ENCODE data around the gene IZUMO1. TPM values are rescaled to one million over a fixed set of nuclear protein-coding genes. Genes with fewer than 3 reads are reported as not detected.

Gene IZUMO1
- total and polyA plus RNA-seq, 2 of the 13 experiments (the other 11 are each of a cell fraction or from before 2014, with no cell fraction given), result 0.07 to 0.22 TPM

- TF ChIP-seq TCF7 (IDR thresholded peaks at IDR 0.05; ENCODE audit: low read depth) (peak; percentile 59), PITX1 (CRISPR knock-in tag; IDR thresholded peaks at IDR 0.05) (no peak), IRX3 (CRISPR knock-in tag; IDR thresholded peaks at IDR 0.05; ENCODE audit: borderline replicate concordance, low read depth) (no peak), CEBPB (IDR thresholded peaks at IDR 0.05; ENCODE audit: borderline replicate concordance, low read depth, low read length) (0 out of 2 replicates have a peak, but pooled peaks have one; percentile 20), NR3C1 (CRISPR knock-in tag; IDR thresholded peaks at IDR 0.05) (no peak), FLYWCH1 (CRISPR knock-in tag; IDR thresholded peaks at IDR 0.05) (no peak), ATF7-NPFF (CRISPR knock-in tag; IDR thresholded peaks at IDR 0.05; ENCODE audit: low read depth) (no peak), AGO2 (optimal IDR thresholded peaks at IDR 0.05; ENCODE audit: low read depth, low read length) (no peak), ZBTB7B (CRISPR knock-in tag; IDR thresholded peaks at IDR 0.05) (no peak), ZBTB38 (CRISPR knock-in tag; IDR thresholded peaks at IDR 0.05) (no peak), ZNF570 (CRISPR knock-in tag; IDR thresholded peaks at IDR 0.05; ENCODE audit: borderline replicate concordance) (no peak), ZFX (CRISPR knock-in tag; IDR thresholded peaks at IDR 0.05; ENCODE audit: low read depth) (no peak; the same call in 1 of the 2 replicates), ZBTB2 (CRISPR knock-in tag; IDR thresholded peaks at IDR 0.05; ENCODE audit: low read depth) (no peak), ARNT (IDR thresholded peaks at IDR 0.05) (no peak), ZNF839 (CRISPR knock-in tag; IDR thresholded peaks at IDR 0.05; ENCODE audit: borderline replicate concordance) (no peak), ZNF782 (CRISPR knock-in tag; IDR thresholded peaks at IDR 0.05; ENCODE audit: borderline replicate concordance) (0 out of 2 replicates have a peak, but pooled peaks have one; percentile 24), KDM4B (CRISPR knock-in tag; IDR thresholded peaks at IDR 0.05) (no peak), RORA (CRISPR knock-in tag; IDR thresholded peaks at IDR 0.05) (no peak), PRDM10 (CRISPR knock-in tag; IDR thresholded peaks at IDR 0.05; ENCODE audit: low read depth) (0 out of 2 replicates have a peak, but pooled peaks have one; percentile 7), MEIS2 (CRISPR knock-in tag; IDR thresholded peaks at IDR 0.05) (peak; percentile 46; the same call in 1 of the 2 replicates)
- TF ChIP-seq, protein P1, sequence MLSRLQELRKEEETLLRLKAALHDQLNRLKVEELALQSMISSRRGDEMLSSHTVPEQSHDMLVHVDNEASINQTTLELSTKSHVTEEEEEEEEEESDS (CRISPR knock-in tag; IDR thresholded peaks at IDR 0.05; ENCODE audit: borderline replicate concordance), result no peak
- TF ChIP-seq, protein P2, sequence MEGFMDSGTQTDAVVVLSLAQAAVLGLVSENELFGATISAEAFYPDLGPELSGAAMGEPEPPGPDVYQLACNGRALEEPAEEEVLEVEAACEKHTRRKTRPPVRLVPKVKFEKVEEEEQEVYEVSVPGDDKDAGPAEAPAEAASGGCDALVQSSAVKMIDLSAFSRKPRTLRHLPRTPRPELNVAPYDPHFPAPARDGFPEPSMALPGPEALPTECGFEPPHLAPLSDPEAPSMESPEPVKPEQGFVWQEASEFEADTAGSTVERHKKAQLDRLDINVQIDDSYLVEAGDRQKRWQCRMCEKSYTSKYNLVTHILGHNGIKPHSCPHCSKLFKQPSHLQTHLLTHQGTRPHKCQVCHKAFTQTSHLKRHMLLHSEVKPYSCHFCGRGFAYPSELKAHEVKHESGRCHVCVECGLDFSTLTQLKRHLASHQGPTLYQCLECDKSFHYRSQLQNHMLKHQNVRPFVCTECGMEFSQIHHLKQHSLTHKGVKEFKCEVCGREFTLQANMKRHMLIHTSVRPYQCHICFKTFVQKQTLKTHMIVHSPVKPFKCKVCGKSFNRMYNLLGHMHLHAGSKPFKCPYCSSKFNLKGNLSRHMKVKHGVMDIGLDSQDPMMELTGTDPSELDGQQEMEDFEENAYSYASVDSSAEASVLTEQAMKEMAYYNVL (CRISPR knock-in tag; IDR thresholded peaks at IDR 0.05; ENCODE audit: borderline replicate concordance), result no peak
Observed at GRCh38 chr19:48772503-48772953, 25.8 kb upstream of the IZUMO1 start (continued).

Measured in HepG2 (cell line).